WTC11 (cell line): ENCODE data around the gene KCNJ11.

Source experiments
- CTCF ChIP-seq: fragments of 200-600 bp; IDR thresholded peaks from 2 replicates; pipeline ENCODE4 v1.8.0; 2022; ENCODE audit warnings: antibody characterized with exemption
- ESRRA ChIP-seq: sonication (generic); formaldehyde crosslinking; IDR thresholded peaks from 2 replicates; pipeline ENCODE4 v1.8.1; 2022; ENCODE audit warnings: mild to moderate bottlenecking, missing genetic modification reagents, borderline replicate concordance
- IRF1 ChIP-seq: sonication (generic); formaldehyde crosslinking; IDR thresholded peaks from 2 replicates; pipeline ENCODE4 v1.8.0; 2023; ENCODE audit warnings: missing genetic modification reagents
- JUN ChIP-seq: sonication (generic); formaldehyde crosslinking; IDR thresholded peaks from 2 replicates; pipeline ENCODE4 v1.8.0; 2023; ENCODE audit warnings: mild to moderate bottlenecking, missing genetic modification reagents
- KAT7 ChIP-seq: sonication (generic); formaldehyde crosslinking; IDR thresholded peaks from 2 replicates; pipeline ENCODE4 v1.8.1; 2023; ENCODE audit warnings: missing genetic modification reagents, mild to moderate bottlenecking, borderline replicate concordance
- MAX ChIP-seq: sonication (generic); formaldehyde crosslinking; IDR thresholded peaks from 2 replicates; pipeline ENCODE4 v1.8.0; 2022; ENCODE audit warnings: mild to moderate bottlenecking, missing genetic modification reagents
- NFYB ChIP-seq: sonication (generic); formaldehyde crosslinking; conservative IDR thresholded peaks from 2 replicates; pipeline ENCODE4 v1.8.0; 2022; ENCODE audit warnings: low read depth, missing genetic modification reagents
- NR2C2 ChIP-seq: sonication (generic); formaldehyde crosslinking; IDR thresholded peaks from 2 replicates; pipeline ENCODE4 v1.8.0; 2022; ENCODE audit warnings: mild to moderate bottlenecking, missing genetic modification reagents
- SMAD3 ChIP-seq: sonication (generic); formaldehyde crosslinking; IDR thresholded peaks from 2 replicates; pipeline ENCODE4 v1.8.0; 2022; ENCODE audit warnings: missing genetic modification reagents, mild to moderate bottlenecking, borderline replicate concordance
- ZNF416 ChIP-seq: fragments of 250-450 bp; sonication (Bioruptor Pico); IDR thresholded peaks from 2 replicates; pipeline ENCODE4 v1.9.0; 2021; ENCODE audit warnings: mild to moderate bottlenecking, inconsistent platforms

GRCh38 chr11:17379383-17380180 lies 8.9 kb downstream of the KCNJ11 start:
- no peak for TF ChIP-seq JUN (CRISPR knock-in tag)
- TF ChIP-seq KAT7 (CRISPR knock-in tag) = no peak
- no peak for TF ChIP-seq CTCF
- TF ChIP-seq MAX = no peak
- TF ChIP-seq NFYB (CRISPR knock-in tag) = no peak
- TF ChIP-seq NR2C2 (CRISPR knock-in tag) = no peak
- no peak for TF ChIP-seq ZNF416
- no peak for TF ChIP-seq ESRRA
- TF ChIP-seq SMAD3 = no peak
- TF ChIP-seq IRF1 = no peak
